EL (cell line): ENCODE measurements around the gene CFAP221.
"Not testable (repeated sequence)": the region's sequence is repeated elsewhere in the genome, so short reads cannot be mapped to it uniquely, and the experiment has no call there.

ENCODE experiments used
- DNase-seq: peaks from one replicate; pipeline ENCODE4 v3.0.0-alpha.2; 2016

The CFAP221 gene

DNA sequence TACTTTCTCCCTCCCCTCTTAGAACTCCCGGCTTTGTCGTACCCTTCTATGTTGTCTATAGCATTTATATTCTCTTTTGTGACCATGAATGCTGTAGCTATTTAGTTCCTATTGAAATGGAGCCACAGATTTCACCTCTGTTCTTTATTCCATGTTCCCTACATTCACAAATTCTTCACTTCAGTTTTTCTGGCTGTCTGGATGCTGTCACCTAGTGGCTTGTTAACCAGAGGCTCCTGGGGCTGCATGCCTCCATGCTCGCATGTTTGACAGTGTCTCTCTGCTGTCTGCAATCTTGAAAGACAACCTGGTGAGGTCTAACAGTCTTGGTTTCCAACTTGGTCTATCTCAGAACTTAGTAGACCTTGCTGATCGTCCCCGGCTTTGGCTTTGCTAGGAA, 48.2 kb downstream of the CFAP221 start:
- no peak for DNase-seq

DNA sequence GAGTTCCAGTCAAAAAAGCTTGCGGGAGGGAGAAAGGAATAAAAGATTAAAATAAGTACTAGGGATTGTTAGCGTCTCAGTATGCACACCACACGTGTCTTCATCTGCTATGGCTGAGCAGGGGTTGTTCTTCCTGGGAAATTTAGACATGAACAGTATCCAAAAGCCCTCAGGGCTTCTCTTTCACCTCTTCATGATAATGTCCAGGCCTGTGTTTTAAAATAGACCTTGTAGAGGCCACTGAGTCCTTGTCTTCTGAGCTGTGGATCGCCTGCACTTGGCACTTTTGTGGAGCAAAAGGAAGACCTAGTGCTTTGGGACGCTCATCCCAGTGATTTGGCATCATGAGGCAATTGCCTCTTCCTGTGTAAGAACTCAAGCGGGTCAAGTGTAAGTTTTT, 52.4 kb downstream of the CFAP221 start:
- DNase-seq: no peak

DNA sequence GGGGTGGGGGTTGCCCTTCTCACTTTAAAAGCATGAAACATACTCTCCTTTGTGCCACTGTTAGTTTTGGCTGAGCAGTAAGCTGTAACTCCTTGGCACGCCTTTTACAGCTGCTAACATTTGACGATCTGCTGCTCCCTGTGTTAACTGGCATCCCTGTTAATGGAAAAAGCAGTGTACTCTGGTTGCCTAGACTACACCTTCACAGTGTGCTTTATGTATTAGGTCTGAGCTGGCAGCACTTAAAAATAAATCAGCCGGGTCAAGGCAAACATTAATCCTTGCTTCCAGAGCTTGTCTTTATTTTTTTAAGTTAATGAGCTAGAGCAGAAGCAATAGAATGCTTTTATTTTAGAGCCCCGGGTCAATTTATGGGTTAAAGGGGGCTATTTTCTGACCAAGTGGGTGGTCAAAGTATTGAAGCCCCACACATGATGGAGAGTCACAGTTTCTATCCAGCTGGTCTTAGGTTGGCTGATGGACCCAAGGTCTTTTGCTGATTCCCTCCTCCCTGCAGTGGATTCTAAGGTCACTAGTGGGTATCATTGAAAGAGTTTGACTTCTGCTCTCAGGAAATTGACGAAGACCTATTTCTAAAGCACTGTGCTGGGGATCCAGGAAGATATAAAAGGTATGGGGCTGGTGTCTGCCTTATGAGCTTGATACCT, 54.5 kb downstream of the CFAP221 start:
- DNase-seq: no peak

DNA sequence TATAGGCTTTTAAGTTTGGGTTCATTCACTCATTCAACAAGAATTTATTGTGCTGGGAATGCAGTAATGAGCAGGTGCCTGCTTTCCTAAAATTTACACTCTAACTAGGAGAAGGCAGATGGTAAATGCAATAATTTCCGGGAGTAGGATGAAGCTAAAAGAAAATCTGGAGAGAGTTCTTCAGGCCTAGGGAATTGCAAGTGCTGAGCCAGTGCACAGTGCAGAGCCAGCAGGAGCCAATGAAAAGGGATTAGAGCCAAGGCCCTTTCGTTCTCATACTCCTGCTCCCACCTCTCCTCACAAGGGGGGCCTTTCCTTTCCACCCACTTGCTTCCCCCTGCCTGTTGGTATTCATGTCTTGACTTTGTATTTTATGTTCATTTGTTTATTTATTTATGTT, 55.1 kb downstream of the CFAP221 start:
- DNase-seq: no peak

DNA sequence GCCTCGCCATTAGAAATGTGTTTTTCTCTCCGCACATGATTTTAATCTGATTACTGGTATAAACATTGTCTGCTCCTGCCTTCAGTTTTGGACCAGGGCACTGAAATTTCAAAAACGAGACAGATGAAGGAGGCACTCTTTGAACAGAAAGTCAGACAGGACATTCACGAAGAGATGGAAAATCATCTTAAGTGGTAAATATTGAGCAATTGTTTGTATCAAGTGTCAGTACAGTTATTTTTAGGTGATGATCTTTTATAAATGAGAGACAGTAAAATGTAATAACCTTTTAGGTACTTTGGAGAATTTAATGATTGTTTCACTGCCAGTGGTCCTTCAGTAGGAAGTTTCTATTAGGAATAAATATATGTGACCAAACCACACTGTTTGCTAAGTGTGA, 60.8 kb downstream of the CFAP221 start:
- DNase-seq: no peak

DNA sequence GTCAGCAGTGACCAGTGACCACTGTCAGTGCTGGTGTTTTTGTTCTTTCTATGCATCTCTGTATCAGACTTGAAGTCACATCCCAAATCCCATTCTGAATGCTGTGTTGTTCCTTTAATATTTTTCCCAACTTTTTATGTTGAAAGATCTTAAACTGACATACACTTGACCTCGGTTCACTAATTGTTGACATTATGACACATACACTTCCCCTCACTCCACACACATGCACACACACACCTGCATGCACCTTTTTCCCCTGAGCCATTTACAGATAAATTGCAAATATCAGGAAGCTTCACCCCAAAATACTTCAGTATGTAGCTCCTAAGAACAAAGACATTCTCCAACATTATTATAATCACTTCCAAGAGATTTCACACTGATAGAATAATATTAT, 62.4 kb downstream of the CFAP221 start:
- no peak for DNase-seq

DNA sequence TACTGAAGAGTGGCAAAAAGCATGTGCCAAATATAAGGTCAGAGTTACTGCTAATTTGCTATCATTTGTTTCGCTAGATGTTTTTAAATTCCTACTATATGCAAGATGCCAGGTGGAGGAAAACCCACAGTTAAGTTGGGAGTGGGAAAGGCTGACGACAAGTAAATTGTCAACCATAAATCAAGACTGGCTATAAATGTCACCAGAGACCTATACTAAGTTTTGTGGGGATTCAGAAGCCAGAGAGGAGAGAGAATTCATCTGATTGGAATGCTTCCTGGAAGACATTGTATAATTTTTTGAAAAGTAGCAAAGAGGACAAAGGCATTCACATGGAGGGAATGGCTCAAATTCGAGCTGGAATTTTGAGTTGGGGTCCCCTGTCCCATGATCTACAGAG, 64.3 kb downstream of the CFAP221 start:
- no peak for DNase-seq

DNA sequence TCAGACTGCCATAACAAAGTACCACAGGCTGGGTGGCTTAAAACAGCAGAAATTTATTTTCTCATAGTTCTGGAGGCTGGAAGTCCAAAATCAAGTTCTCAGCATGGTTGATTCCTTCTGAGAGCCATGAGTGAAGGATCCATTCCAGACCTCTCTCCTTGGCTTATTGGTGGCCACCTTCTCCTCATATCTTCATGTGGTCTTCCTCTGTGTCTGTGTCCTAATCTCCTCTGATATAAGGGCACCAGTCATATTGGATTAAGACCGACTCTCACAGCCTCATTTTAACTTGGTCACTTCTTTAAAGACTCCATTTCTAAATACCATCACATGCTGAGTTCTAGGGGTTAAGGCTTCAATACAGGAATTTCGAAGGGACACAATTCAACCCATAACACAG, 65.1 kb downstream of the CFAP221 start:
- no peak for DNase-seq

DNA sequence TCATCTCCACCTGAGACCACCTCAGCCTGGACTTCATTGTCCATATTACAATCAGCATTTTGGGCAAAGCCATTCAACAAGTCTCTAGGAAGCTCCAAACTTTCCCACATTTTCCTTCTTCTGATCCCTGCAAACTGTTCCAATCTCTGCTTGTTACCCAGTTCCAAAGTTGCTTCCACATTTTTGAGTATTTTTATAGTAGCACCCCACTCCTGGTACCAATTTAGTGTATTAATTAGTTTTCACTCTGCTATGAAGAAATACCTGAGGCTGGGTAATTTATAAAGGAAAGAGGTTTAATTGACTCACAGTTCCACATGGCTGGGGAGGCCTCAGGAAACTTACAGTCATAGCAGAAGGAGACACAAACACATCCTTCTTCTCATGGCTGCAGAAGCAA, 69.9 kb downstream of the CFAP221 start:
- DNase-seq: not testable (repeated sequence)

DNA sequence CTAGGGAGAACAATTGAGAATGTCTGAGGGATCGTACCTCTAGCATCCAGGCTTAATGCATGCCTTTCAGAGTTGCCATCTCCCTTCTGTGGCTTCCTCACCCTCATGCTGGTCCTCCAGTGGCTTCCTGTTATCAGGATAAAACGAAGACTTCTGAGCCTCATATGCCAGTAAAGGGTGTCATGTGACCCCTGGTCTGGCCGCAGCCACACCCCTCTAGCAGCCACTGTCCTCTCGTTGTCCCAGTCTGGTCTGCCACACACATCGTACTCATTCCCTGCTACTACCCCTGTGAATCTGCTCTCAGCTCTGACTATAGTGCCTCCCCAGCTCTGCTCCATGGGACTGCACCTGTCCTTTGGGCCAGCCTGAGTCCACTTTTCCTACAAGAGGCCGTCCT, 72.2 kb downstream of the CFAP221 start:
- DNase-seq: no peak

DNA sequence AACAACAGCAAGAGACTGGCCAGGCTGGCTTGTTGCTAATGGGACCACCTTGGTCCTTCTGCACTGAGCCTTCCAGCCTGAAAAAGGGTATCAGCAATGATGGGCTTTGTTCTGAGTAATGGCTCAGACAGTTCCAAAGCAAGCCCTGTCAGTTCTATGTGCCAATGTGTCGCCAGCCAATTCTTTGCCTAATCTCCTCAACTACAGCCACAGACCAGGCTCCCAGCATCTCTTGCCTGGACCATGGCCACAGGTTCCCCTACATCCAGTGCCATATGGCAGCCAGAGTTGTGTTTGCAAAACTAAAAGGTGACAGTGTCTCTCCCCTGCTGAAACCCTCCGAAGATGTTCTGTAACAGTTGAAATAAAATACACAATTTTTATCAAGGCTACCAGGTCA, 73.2 kb downstream of the CFAP221 start:
- no peak for DNase-seq

DNA sequence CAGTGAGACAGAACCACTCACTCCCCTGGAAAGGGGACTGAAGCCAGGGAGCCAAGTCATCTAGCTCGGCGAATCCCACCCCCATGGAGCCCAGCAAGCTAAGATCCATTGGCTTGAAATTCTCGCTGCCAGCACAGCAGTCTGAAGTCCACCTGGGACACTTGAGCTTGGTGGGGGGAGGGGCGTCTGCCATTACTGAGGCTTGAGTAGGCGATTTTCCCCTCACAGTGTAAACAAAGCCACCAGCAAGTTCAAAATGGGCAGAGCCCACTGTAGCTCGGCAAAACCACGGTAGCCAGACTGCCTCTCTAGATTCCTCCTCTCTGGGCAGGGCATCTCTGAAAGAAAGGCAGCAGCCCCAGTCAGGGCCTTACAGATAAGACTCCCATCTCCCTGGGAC, 74.5 kb downstream of the CFAP221 start:
- not testable (repeated sequence) for DNase-seq

DNA sequence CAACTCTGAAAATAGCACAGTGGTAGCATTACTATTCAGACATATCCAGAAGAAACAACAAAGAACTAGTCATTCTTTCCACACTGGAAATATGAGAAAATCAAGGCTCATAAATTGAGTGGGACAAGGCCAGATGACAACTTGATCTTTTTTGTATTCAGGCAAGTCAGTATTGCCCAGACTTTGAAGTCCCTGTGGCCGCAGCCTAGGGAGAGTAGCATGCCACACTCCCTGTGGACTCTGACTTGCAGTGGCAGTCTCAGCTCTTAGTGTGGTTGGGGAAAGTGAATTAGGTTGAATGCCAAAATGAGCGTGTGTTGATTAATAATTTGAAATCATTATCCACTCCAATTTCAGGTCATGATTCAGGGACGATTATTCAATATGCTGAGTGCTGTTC, 81.0 kb downstream of the CFAP221 start:
- DNase-seq: no peak

DNA sequence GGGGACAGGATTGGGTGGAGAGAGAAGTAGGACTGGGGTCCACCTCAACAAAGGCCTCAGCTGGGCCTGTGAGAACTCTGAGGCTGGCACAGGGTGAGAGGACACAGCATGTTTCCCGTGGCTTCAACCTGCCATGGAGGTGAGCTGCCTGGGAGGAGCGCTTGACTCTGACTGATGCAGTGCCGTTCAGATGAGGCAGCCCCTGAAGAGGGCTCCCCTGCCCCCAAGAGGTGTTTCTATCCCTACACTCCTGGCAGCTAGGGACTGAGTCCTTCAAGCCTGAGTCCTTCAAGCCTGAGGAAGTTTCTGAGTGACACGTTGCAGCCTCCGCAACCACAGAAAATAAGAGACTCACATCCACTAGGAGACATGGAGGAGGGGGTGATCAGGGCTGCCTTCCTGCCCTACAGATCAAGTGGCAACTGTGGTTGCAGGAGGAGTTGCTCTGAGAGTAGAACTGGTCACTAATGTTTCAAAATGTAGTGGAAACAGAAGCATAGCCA, 85.1 kb downstream of the CFAP221 start:
- DNase-seq: no peak

DNA sequence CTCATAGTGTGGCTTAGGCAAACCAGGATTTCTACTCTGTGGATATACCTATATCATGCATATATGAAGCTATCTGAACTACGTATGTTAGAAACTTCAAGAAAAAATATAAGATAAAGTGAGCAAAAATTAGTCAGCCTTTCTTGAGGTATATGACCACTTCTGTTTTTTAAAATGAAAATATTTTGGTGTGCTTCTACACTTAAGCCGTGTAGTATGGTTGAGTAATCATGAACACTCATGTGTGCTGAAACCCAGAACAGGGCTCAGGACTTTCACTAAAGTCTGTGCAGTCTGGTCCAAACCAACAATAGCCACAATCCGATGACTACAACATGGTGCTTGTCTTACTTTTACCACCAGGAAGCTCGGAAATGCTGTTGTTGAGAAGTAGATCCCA, 85.9 kb downstream of the CFAP221 start:
- no peak for DNase-seq

DNA sequence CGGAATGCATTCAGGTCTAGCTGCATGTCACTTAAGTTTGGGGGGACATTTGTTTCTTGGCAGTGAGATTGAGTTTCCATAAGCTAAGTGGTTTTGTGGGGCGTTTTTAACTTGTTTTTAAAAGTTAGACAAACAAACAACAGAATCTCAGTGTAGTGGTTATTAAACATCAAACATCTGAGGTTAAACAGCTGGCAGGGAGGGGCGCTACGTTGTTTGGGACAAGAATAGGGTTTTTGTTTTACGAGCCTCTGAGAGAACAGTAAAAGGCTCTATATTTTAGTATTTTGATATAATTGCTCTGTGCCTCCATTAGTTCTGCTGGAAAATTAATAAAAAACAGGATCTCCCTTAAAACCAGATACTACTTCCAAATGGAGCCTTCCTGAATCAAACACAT, 93.1 kb downstream of the CFAP221 start:
- no peak for DNase-seq

DNA sequence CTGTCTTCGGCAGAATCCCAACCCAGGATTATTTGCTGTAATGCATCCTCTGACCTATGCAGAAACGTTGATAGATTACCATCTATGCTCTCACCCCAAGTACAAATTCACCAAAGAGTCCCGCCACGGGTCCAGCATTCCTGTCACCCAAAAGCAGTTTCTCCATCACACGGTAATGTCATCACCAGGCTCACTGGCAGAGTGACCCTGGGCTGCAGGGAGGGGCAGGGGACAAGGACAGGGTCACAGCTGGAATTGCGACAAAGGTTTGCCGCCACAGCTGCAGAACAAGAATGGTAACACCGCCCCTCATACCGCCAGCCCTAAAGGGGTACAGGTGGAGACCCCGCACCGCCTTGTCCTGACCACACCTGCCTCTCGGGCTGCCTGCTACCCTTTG, 94.0 kb downstream of the CFAP221 start:
- no peak for DNase-seq

DNA sequence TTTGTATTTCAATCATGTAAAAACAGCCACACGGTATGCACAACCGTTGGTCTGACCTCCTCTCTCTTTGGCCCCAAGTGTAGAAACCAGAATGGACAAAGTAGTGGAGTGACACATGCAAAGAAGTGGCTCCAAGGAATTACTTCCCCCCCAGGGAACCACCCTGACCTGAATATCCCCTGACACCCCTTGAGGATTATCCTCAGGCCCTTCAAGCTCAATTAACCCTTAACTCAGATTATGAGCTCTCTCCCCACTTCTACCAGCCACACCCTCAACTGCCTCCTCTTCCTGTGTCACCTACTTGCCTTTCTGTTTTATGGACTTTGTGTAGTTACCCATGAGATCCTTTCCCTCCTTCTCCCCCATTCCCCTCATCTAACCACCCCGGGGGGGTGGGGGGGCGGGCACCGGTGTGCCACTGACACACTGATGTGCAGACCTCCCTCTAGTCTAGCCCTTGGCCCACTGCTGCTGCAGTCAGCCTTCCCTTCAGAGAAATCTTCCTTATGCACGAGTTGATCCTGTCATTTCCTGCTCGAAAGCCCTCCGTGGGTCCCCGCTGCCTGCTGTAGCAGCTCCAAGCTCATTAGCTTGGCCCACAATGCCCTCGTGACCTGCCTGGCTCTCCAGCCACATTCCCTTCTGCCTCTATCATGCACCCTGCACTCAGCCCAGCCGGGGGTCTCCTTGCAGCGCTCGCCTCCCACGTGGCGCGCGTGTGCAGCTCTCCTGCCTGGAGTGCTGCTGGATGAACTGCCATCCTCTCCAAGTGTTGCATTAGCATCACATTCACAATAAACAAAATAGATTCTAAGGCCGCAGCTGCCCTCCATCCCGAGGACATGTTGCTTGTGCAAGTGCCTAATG, 94.7 kb downstream of the CFAP221 start:
- peak; percentile 16 for DNase-seq

DNA sequence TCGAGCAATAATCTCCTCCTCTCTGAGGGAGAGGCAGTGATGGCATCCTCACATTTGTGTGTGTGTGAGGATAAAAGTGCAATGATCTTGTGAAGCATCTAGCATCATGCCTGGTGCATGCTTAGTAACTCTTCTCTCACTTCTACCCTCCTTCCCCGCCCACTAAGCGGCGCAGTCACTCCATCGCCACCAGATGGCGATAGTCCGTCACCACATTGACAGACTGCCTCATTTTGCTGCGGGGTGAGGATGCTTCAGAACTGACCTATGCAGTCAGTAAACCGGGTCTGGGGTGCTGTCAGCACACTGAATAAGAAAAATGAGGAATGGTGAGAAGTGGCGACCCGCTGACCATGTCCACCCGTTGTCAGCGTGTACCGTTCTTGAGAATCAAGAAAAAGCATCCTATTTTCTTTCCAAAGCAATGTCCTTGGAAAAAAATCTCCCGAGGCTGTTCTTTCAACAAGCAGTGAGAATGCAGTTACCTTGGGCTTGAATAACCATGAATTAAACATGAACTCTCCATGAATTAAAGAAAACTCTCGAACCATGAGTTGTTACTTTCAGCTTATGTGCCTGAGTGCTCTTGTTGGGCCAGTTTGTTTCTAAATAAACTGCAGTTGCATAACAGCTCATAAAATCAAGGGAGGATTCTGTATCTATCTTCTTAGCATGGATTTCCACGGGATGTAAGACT, 97.5 kb downstream of the CFAP221 start:
- peak; percentile 74 for DNase-seq

DNA sequence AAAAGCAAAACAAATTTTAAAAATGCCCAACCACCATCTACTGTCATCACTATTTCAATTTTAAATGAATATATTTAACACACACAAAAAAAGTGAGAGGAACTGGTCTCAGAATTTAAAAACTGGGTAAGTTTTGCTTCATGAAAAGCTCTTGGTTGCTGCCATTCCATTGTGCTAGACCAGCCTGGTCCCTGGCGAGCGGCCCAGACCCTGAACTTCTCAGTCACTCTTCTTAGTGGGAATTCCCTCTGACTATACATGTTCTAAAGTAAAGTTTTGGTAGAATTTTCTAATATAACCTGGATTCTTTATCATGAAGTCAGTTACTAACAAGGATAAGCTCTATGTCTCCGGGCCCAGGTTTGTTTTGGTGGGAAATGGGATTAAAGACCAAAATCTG, 99.9 kb downstream of the CFAP221 start:
- peak; percentile 29 for DNase-seq

DNA sequence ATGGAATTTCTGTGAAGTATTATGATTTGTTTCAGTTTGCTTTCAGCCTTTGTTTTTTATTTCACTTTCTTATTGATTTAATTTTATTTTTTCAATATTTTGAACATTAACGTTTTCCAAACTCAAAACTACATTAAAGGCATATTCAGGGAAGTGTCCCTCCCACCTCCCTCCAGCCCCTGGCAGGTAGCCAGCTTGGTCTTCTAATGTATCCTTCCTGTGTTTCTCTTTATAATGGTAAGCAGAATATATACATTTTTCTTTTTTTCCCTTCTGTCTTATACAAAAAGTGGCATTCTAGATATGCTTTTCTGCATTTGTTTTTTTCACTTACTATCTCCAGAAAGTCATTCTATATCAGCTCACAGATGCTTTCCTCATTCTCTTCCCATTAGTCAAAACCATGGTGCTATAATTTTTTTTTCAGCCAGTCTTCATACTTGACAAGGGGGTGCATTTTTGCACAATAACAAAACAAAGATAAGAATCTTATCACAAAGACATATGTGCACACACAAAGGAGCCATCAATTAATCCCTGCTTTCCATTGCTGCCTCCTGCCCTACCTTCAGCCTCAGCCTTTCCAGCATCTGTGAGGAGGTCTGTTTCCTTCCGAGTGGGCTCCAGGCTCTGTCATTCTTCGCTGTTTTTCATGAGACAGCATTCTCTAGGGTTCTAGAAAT, 101.1 kb downstream of the CFAP221 start:
- DNase-seq: peak; percentile 62

DNA sequence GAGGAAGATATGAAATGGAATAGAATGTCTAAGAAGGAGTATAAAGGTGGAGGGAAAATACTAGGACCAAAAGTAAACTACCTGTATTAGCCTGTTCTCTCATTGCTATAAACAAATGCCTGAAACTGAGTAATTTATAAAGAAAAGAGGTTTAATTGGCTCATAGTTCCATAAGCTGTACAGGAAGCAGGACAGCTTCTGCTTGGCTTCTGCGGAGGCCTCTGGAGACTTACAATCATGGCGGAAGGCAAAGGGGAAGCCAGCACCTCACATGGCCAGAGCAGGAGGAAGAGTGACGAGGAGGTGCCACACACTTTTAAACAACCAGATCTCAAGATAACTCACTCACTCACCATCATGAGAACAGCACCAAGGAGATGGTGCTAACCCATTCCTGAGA, 101.9 kb downstream of the CFAP221 start:
- DNase-seq: no peak
